Psoas muscle (tissue), 8 donors: ENCODE data around the gene RAP1B. TPM values are rescaled to one million over a fixed set of nuclear protein-coding genes. Genes with fewer than 3 reads are reported as not detected.
"Not testable (repeated sequence)": the region's sequence is repeated elsewhere in the genome, so short reads cannot be mapped to it uniquely, and the experiment has no call there.

Experiments
- ATAC-seq, 4 donors: fragments of 200-7000 bp; cut with Tn5 transposase; one replicate each; pipeline ENCODE4 v1.9.1; 2020; ENCODE audit warnings: moderate library complexity in 3 of 4, mild to moderate bottlenecking in 2 of 4
- DNase-seq, 2 donors: peaks; one replicate each; pipeline ENCODE4 v3.0.0-alpha.2; 2020
- H3K27ac ChIP-seq: fragments of 200-600 bp; one replicate; pipeline ENCODE4 v1.8.0; 2022
- H3K27me3 ChIP-seq, 3 donors: fragments of 200-600 bp in 1 of 3; one replicate each; pipeline versions ENCODE4 v1.6.1 to v1.8.0; 2013 to 2022; ENCODE audit warnings: low read length in 2 of 3, mild to moderate bottlenecking in 2 of 3, moderate library complexity in 1 of 3; ENCODE audit not compliant: insufficient read depth in 3 of 3
- H3K36me3 ChIP-seq, 2 donors: fragments of 200-600 bp in 1 of 2; one replicate each; pipeline versions ENCODE4 v1.6.1 to v1.8.0; 2013 to 2022; ENCODE audit warnings: low read depth in 1 of 2, mild to moderate bottlenecking in 1 of 2, moderate library complexity in 1 of 2; ENCODE audit not compliant: insufficient read depth in 1 of 2
- H3K4me1 ChIP-seq: fragments of 200-600 bp; one replicate; pipeline ENCODE4 v1.8.0; 2022
- H3K4me3 ChIP-seq: fragments of 200-600 bp; one replicate; pipeline ENCODE4 v1.8.0; 2022; ENCODE audit warnings: mild to moderate bottlenecking
- H3K9me3 ChIP-seq: fragments of 200-600 bp; one replicate; pipeline ENCODE4 v1.8.0; 2022
- WGBS, 3 donors: extraction: QIAGEN DNeasy Blood & Tissue Kit; methylation state at CpG; one replicate each; pipeline versions ENCODE4 v1.1.6 to v1.1.7; 2013; 5-methylcytosine and 5-hydroxymethylcytosine counted together
- intact Hi-C, 2 donors: fragments of 100-400 bp; cut with DNase I; formaldehyde crosslinking; loops; one replicate each; pipeline versions ENCODE4 v1.11.0 to v1.14.2; 2022
- polyA plus RNA-seq, 3 donors: library from polyadenylated mRNA; stranded (reverse); fragments of 200-250 nt; gene quantifications; one replicate each; pipeline ENCODE4 v1.2.3, GENCODE V29; 2013
- total RNA-seq, 4 donors: library from RNA; stranded (reverse); fragmentation: NEBNext Ultra II Directional in 2 of 4; extraction: Animal tissue kit (Norgen Biotek cat#: 25700) in 2 of 4; gene quantifications; one replicate each; pipeline versions ENCODE4 v1.2.1 to v1.2.4, GENCODE V29; 2021 to 2023
- TF ChIP-seq, protein P1 (sequence below): fragments of 200-600 bp; IDR thresholded peaks from one replicate; pipeline ENCODE4 v1.8.0; 2022; ENCODE audit warnings: antibody characterized with exemption
- donor health status: healthy with polysubstance abuse.
- donor health status: DM: no; HTN: no; CAD: no; lungs with moderate emphysema.
- donor health status: Bipolar disorder and iron deficiency.
- donor health status: healthy.
- donor health status: DM: yes; HTN: yes; CAD: no.
- donor health status: DM: no; HTN: no; CAD: no.
- donor health status: DM: no; HTN: no; CAD: no.
- donor health status: DM: yes; HTN: yes; CAD: no.

Gene RAP1B
- total and polyA plus RNA-seq, 7 donors, result 36.2 to 85.7 (median 59.0) TPM

DNA sequence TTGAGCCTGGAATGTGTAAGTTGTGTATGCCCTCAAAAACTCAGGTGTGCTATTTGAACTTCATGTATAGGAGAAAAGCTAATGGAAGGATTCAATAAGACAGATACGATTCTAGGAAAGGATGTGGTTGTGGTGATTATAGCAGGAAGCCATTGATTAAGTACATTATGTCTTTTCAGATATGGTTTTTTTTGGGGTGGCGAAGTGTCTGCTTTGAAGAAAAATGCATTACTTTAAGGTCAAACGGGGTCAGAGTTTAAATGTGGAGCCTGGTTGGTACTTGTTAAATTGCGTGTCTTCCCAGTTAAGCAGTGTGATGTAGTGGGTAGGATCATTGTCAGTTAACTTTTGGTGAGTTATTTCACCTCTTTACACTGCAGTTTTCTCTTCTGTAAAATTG lies 63.1 kb downstream of the RAP1B start:
- intact Hi-C loops, result no loop called here
- Histone ChIP-seq H3K27ac (no peak overlapping the region), H3K9me3 (no peaks in the 10 kb centered on the region), H3K4me1 (no peaks in the 10 kb centered on the region), H3K36me3 (no peaks in the 10 kb centered on the region), H3K4me3 (no peak overlapping the region), H3K27me3 (no peaks in the 10 kb centered on the region)
- TF ChIP-seq, protein P1, sequence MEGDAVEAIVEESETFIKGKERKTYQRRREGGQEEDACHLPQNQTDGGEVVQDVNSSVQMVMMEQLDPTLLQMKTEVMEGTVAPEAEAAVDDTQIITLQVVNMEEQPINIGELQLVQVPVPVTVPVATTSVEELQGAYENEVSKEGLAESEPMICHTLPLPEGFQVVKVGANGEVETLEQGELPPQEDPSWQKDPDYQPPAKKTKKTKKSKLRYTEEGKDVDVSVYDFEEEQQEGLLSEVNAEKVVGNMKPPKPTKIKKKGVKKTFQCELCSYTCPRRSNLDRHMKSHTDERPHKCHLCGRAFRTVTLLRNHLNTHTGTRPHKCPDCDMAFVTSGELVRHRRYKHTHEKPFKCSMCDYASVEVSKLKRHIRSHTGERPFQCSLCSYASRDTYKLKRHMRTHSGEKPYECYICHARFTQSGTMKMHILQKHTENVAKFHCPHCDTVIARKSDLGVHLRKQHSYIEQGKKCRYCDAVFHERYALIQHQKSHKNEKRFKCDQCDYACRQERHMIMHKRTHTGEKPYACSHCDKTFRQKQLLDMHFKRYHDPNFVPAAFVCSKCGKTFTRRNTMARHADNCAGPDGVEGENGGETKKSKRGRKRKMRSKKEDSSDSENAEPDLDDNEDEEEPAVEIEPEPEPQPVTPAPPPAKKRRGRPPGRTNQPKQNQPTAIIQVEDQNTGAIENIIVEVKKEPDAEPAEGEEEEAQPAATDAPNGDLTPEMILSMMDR, result no peak
- 80 to 85% (median 82%) methylated on average over 4 of the region's 4 CpGs for WGBS, 3 donors
- DNase-seq (no peak), ATAC-seq (no peak)

GRCh38 chr12:68674376-68674775 lies 63.7 kb downstream of the RAP1B start:
- H3K9me3 ChIP-seq, result no peaks in the 10 kb centered on the region
- intact Hi-C loops, result no loop called here
- DNase-seq, result no peak
- no peaks in the 10 kb centered on the region for H3K27me3 ChIP-seq
- no peak overlapping the region for H3K4me3 ChIP-seq
- H3K27ac ChIP-seq, result no peak overlapping the region
- ATAC-seq, result no peak
- no peaks in the 10 kb centered on the region for H3K36me3 ChIP-seq
- TF ChIP-seq, protein P1, result no peak
- no peaks in the 10 kb centered on the region for H3K4me1 ChIP-seq

GRCh38 chr12:68675101-68675842 lies 64.6 kb downstream of the RAP1B start:
- no peak overlapping the region for H3K27ac ChIP-seq
- intact Hi-C loops, result no loop called here
- no peak overlapping the region for H3K4me3 ChIP-seq
- no peaks in the 10 kb centered on the region for H3K36me3 ChIP-seq
- no peak for DNase-seq
- TF ChIP-seq, protein P1, result no peak
- no peak for ATAC-seq
- no peaks in the 10 kb centered on the region for H3K9me3 ChIP-seq
- 50 to 57% (median 57%) methylated on average over 5 of the region's 5 CpGs for WGBS, 3 donors
- H3K4me1 ChIP-seq, result no peaks in the 10 kb centered on the region
- H3K27me3 ChIP-seq, result no peaks in the 10 kb centered on the region

DNA sequence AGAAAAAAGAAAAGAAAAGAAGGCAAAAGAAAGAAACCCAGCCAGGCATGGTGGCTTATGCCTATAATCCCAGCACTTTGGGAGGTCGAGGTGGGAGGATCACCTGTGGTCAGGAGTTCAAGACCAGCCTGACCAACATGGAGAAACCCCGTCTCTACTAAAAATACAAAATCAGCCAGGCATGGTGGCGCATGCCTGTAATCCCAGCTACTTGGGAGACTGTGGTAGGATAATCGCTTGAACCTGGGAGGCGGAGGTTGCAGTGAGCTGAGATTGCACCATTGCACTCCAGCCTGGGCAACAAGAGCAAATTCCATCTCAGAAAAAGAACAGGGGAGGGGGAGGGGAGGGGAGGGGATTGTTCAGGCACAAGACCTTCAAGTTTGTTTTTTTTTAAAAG lies 66.2 kb downstream of the RAP1B start:
- H3K36me3 ChIP-seq, H3K27ac ChIP-seq, intact Hi-C loops, DNase-seq, H3K4me1 ChIP-seq, H3K9me3 ChIP-seq, H3K27me3 ChIP-seq, H3K4me3 ChIP-seq, ATAC-seq: not testable (repeated sequence)
- WGBS, 3 donors, result 91 to 93% (median 93%) methylated on average over 5 of the region's 5 CpGs

DNA sequence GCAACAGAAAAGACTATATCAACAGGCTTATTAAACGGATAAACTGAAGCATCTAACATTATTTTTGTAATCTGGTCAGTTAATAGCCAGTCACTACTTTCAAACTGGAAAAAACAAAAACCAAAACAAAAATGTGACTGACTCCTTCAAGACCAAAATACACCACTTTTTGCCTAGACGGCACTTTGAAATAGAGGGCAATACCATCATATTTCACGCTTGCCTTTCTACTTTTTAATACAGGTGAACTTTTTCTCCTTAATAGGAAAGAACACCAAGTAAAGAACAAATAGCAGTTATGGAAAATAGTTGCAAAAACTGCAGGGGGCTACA lies 75.5 kb downstream of the RAP1B start:
- H3K27me3 ChIP-seq, result no peaks in the 10 kb centered on the region
- intact Hi-C loops, result loop anchor here (5.0 to 10.0 kb wide), 4 partner anchors 71 to 1419 kb away; partner anchors contain the start of genes RAP1B (in 2 of the 2) and CAND1 (in 1 of the 2)
- peaks cover 0 to 18% of the 10 kb centered on the region in 2 donors for H3K36me3 ChIP-seq
- peaks cover 14% of the 10 kb centered on the region for H3K4me1 ChIP-seq
- H3K27ac ChIP-seq, result peak overlapping the region; percentile 81
- DNase-seq, result no peak
- peak overlapping the region; percentile 86 for H3K4me3 ChIP-seq
- H3K9me3 ChIP-seq, result no peaks in the 10 kb centered on the region
- TF ChIP-seq, protein P1, result no peak
- ATAC-seq, result no peak
- 33 to 39% (median 37%) methylated on average over 3 of the region's 3 CpGs for WGBS, 3 donors
